ENCODE results near the gene AGMO. TPM values are rescaled to one million over a fixed set of nuclear protein-coding genes. Genes with fewer than 3 reads are reported as not detected.
A peak's percentile ranks its signal among the peaks of the same experiment; 100 is the strongest.

AGMO gene
- total and polyA plus RNA-seq, 2 donors (not counting 1 experiment from before 2014, with no cell fraction given): 0.06 TPM; not detected in 1

- Histone ChIP-seq H3K27me3 (ENCODE audit: control insufficient read depth, insufficient read depth, low read length) (no peaks in the 10 kb centered on the region), H2AFZ (ENCODE audit: low read length) (no peak overlapping the region), H3K9ac (ENCODE audit: insufficient read depth, low read length) (no peak overlapping the region), H3K4me1 (ENCODE audit: control insufficient read depth, extremely low read depth, insufficient read depth, low read length) (no peaks in the 10 kb centered on the region), H3K36me3 (ENCODE audit: control insufficient read depth, insufficient read depth, low read length) (no peaks in the 10 kb centered on the region), H3K4me3 (replicated peaks in 1 of 4; ENCODE audit: control extremely low read depth in 1 of 4, insufficient read depth in 1 of 4, low read depth in 3 of 4, low read length in 4 of 4) (no peak overlapping the region), H3K4me2 (ENCODE audit: extremely low read depth, insufficient read depth, low read length) (no peak overlapping the region), H3K9me3 (ENCODE audit: control insufficient read depth, insufficient read depth, low read depth, low read length) (no peaks in the 10 kb centered on the region), H3K27ac (ENCODE audit: insufficient read depth, low read length) (no peak overlapping the region), H4K20me1 (ENCODE audit: control insufficient read depth, extremely low read depth, insufficient read depth, low read length) (no peaks in the 10 kb centered on the region), H3K79me2 (ENCODE audit: control insufficient read depth, insufficient read depth, low read length) (no peaks in the 10 kb centered on the region)
- peak in 1 of 2 donors; percentile 58 for DNase-seq (ENCODE audit: low read depth in 2 of 2)
- no peak for TF ChIP-seq EZH2 (IDR thresholded peaks at IDR 0.05; ENCODE audit: low read length, missing control alignments)
- no peak for TF ChIP-seq CTCF (conservative IDR thresholded peaks at IDR 0.05 in 1 of 2, IDR thresholded peaks at IDR 0.05 in 1 of 2; ENCODE audit: low read depth in 1 of 2, low read length in 2 of 2)
Measured at GRCh38 chr7:15424468-15424867, 137.3 kb downstream of the AGMO start.

GRCh38 chr7:15419596-15419995 is 142.2 kb downstream of the AGMO start:
- H3K9me3 ChIP-seq (ENCODE audit: control insufficient read depth, insufficient read depth, low read depth, low read length): no peaks in the 10 kb centered on the region
- H3K27me3 ChIP-seq (ENCODE audit: control insufficient read depth, insufficient read depth, low read length): no peaks in the 10 kb centered on the region
- H3K4me2 ChIP-seq (ENCODE audit: extremely low read depth, insufficient read depth, low read length): no peak overlapping the region
- H3K27ac ChIP-seq (ENCODE audit: insufficient read depth, low read length): no peak overlapping the region
- TF ChIP-seq EZH2 (IDR thresholded peaks at IDR 0.05; ENCODE audit: low read length, missing control alignments) (no peak), CTCF (conservative IDR thresholded peaks at IDR 0.05 in 1 of 2, IDR thresholded peaks at IDR 0.05 in 1 of 2; ENCODE audit: low read depth in 1 of 2, low read length in 2 of 2) (no peak)
- H3K79me2 ChIP-seq (ENCODE audit: control insufficient read depth, insufficient read depth, low read length): no peaks in the 10 kb centered on the region
- no peaks in the 10 kb centered on the region for H3K4me1 ChIP-seq (ENCODE audit: control insufficient read depth, extremely low read depth, insufficient read depth, low read length)
- H3K36me3 ChIP-seq (ENCODE audit: control insufficient read depth, insufficient read depth, low read length): no peaks in the 10 kb centered on the region
- no peaks in the 10 kb centered on the region for H4K20me1 ChIP-seq (ENCODE audit: control insufficient read depth, extremely low read depth, insufficient read depth, low read length)
- no peak overlapping the region for H3K4me3 ChIP-seq (replicated peaks in 1 of 4; ENCODE audit: control extremely low read depth in 1 of 4, insufficient read depth in 1 of 4, low read depth in 3 of 4, low read length in 4 of 4)
- no peak overlapping the region for H3K9ac ChIP-seq (ENCODE audit: insufficient read depth, low read length)
- no peak overlapping the region for H2AFZ ChIP-seq (ENCODE audit: low read length)
- DNase-seq (ENCODE audit: low read depth in 2 of 2): no peak

- TF ChIP-seq EZH2 (IDR thresholded peaks at IDR 0.05; ENCODE audit: low read length, missing control alignments) (no peak), CTCF (conservative IDR thresholded peaks at IDR 0.05 in 1 of 2, IDR thresholded peaks at IDR 0.05 in 1 of 2; ENCODE audit: low read depth in 1 of 2, low read length in 2 of 2) (no peak)
- no peaks in the 10 kb centered on the region for H3K79me2 ChIP-seq (ENCODE audit: control insufficient read depth, insufficient read depth, low read length)
- H3K36me3 ChIP-seq (ENCODE audit: control insufficient read depth, insufficient read depth, low read length): no peaks in the 10 kb centered on the region
- no peak for DNase-seq (ENCODE audit: low read depth in 2 of 2)
- H3K4me3 ChIP-seq (replicated peaks in 1 of 4; ENCODE audit: control extremely low read depth in 1 of 4, insufficient read depth in 1 of 4, low read depth in 3 of 4, low read length in 4 of 4): no peak overlapping the region
- no peaks in the 10 kb centered on the region for H3K4me1 ChIP-seq (ENCODE audit: control insufficient read depth, extremely low read depth, insufficient read depth, low read length)
- H3K27me3 ChIP-seq (ENCODE audit: control insufficient read depth, insufficient read depth, low read length): no peaks in the 10 kb centered on the region
- no peak overlapping the region for H3K4me2 ChIP-seq (ENCODE audit: extremely low read depth, insufficient read depth, low read length)
- no peaks in the 10 kb centered on the region for H4K20me1 ChIP-seq (ENCODE audit: control insufficient read depth, extremely low read depth, insufficient read depth, low read length)
- no peaks in the 10 kb centered on the region for H3K9me3 ChIP-seq (ENCODE audit: control insufficient read depth, insufficient read depth, low read depth, low read length)
- no peak overlapping the region for H3K27ac ChIP-seq (ENCODE audit: insufficient read depth, low read length)
- no peak overlapping the region for H3K9ac ChIP-seq (ENCODE audit: insufficient read depth, low read length)
- H2AFZ ChIP-seq (ENCODE audit: low read length): no peak overlapping the region
Measured at GRCh38 chr7:15418264-15418663, 143.6 kb downstream of the AGMO start.
